ENCODE data around the gene FLNB.
A peak's percentile ranks its signal among the peaks of the same experiment; 100 is the strongest.

Gene FLNB

DNA sequence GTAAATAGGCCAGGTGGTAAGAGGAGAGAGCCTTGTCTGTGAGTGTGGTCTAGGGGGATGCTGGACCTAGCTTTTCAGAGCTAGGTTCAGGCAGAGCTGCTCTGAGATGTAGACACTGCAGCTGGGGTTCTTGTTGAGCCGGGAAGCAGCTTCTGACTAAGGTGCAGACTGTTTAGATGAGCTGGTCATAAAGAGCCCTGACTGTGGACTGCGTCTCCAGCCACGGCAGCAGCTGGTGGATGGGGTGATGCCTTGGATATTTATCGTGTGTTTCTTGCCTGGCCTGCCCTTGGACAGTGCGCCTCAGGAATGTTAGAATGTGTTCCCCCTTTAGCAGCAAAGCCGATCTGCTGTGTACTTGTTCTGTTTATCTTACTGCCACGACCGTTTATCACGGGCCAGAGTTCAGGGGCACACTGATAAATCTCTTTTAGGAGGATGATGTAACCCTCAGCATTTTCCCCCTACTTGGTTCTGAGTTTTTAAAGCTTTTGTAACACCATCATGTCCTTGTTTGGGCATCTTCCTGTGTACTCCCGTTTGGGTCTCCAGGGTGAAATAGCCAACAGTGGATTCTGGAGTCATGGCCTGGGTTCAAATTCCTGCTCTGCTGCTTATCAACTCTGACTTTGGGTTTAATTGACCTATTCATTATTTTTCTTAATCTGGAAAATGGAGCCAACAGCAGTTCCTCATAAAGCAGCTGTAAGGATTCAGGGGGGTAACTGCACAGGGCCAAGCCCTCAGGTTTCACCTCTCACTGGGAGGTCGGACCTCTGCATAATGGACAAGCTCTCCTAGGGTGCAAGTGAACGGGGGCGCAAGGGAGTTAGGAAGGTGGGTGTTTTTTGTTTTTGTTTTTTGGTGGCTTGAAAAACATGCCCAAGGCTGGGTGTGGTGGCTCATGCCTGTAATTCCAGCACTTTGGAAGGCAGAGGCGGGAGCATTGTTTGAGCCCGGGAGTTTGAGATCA, 51.4 kb downstream of the FLNB start (continued):
- peak; percentile 66 for TF ChIP-seq ZNF629 (tag by site-specific recombination; IDR thresholded peaks at IDR 0.05)
- peak; percentile 58; the same call in 1 of the 2 replicates for TF ChIP-seq ZNF600 (tag by site-specific recombination; IDR thresholded peaks at IDR 0.05)
- TF ChIP-seq ZNF19 (tag by site-specific recombination; IDR thresholded peaks at IDR 0.05; ENCODE audit: low read depth): no peak
- no peak for TF ChIP-seq ZNF791 (tag by site-specific recombination; IDR thresholded peaks at IDR 0.05)
- no peak for TF ChIP-seq ZNF626 (tag by site-specific recombination; IDR thresholded peaks at IDR 0.05)
- TF ChIP-seq ZNF24 (tag by site-specific recombination; IDR thresholded peaks at IDR 0.05): 0 out of 2 replicates have a peak, but pooled peaks have one; percentile 35

- Histone ChIP-seq H3K4me1 (ENCODE audit: control insufficient read depth, insufficient read depth, low read length) (peaks cover 12% of the 10 kb centered on the region; the same call in 1 of the 2 replicates), H3K27ac (ENCODE audit: extremely low read depth, low read depth, low read length) (no peak overlapping the region)
- POLR2A ChIA-PET: no interaction called here
Measured at GRCh38 chr3:58062472-58062871, 54.2 kb downstream of the FLNB start.

DNA sequence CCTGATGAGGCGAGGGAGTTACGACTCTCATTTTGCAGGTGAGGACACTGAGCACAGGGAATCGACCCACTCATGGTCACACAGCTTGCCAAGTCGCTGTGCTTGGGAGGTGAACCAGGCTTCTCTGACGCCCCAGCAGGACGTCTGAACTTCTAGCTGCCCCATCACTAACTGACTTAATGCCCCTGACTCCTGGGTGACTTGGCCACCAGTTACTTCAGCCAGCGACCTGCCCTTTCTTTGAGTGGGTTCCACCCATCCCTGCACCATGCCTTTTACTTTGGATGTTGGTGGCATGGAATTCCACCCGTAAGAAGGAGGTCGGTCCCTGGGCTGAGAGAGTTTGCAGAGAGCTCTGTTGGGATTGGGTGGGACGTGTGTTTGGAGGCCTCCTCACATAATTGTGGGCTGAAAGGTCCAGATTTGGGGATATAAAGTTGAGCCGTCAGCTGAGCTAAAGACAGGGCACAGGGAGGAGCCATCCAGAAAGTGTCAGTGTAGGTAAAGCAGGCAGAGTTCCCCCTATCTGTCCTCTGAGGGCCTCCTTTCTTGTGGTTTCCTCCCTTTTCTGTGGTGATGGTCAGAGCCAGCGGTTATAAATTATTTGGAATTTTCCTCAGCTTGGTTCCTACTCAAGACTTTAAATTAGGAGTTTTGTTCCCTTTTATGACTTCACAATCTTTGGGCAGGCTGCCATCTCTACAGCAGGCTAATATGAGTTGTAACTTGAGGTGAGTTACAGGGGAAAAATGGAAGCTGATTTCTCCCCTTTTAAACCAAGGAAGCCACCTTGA, 55.0 kb downstream of the FLNB start:
- Histone ChIP-seq H3K36me3 (ENCODE audit: control insufficient read depth in 2 of 2, insufficient read depth in 1 of 2, low read length in 2 of 2) (no peaks in the 10 kb centered on the region), H3K9me3 (ENCODE audit: control insufficient read depth, insufficient read depth, low read depth, low read length) (no peaks in the 10 kb centered on the region), H3K4me3 (ENCODE audit: low read depth, low read length) (no peak overlapping the region), H3K27ac (ENCODE audit: extremely low read depth, low read depth, low read length) (no peak overlapping the region; the same call in 1 of the 2 replicates), H3K4me1 (ENCODE audit: control insufficient read depth, insufficient read depth, low read length) (peaks cover 12% of the 10 kb centered on the region; the same call in 1 of the 2 replicates)
- ChIA-PET POLR2A (no interaction called here), CTCF (interaction anchor here (0.6 to 1.0 kb wide), 3 partner anchors 10 to 115 kb away, joined by 3 to 4 read pairs (median 3); no protein-coding TSS in a partner anchor)
- TF ChIP-seq ZNF10 (tag by site-specific recombination; IDR thresholded peaks at IDR 0.05): peak; percentile 76
- no peak for TF ChIP-seq ZFHX2 (tag by site-specific recombination; conservative IDR thresholded peaks at IDR 0.05)
- TF ChIP-seq, protein P1, sequence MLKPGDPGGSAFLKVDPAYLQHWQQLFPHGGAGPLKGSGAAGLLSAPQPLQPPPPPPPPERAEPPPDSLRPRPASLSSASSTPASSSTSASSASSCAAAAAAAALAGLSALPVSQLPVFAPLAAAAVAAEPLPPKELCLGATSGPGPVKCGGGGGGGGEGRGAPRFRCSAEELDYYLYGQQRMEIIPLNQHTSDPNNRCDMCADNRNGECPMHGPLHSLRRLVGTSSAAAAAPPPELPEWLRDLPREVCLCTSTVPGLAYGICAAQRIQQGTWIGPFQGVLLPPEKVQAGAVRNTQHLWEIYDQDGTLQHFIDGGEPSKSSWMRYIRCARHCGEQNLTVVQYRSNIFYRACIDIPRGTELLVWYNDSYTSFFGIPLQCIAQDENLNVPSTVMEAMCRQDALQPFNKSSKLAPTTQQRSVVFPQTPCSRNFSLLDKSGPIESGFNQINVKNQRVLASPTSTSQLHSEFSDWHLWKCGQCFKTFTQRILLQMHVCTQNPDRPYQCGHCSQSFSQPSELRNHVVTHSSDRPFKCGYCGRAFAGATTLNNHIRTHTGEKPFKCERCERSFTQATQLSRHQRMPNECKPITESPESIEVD (tag by site-specific recombination; IDR thresholded peaks at IDR 0.05): peak; percentile 97
- no peak for TF ChIP-seq ZNF514 (tag by site-specific recombination; IDR thresholded peaks at IDR 0.05)
- TF ChIP-seq MZF1 (tag by site-specific recombination; IDR thresholded peaks at IDR 0.05; ENCODE audit: borderline replicate concordance): 0 out of 2 replicates have a peak, but pooled peaks have one; percentile 36
- TF ChIP-seq ZNF513 (tag by site-specific recombination; IDR thresholded peaks at IDR 0.05): no peak
- TF ChIP-seq SP7 (tag by site-specific recombination; IDR thresholded peaks at IDR 0.05): peak; percentile 68
- TF ChIP-seq ZNF214 (tag by site-specific recombination; IDR thresholded peaks at IDR 0.05; ENCODE audit: borderline replicate concordance): no peak
- TF ChIP-seq ZSCAN30 (tag by site-specific recombination; IDR thresholded peaks at IDR 0.05): 0 out of 2 replicates have a peak, but pooled peaks have one; percentile 36
- TF ChIP-seq ZNF530 (tag by site-specific recombination; IDR thresholded peaks at IDR 0.05; ENCODE audit: low read depth): no peak
- peak; percentile 56; the same call in 1 of the 2 replicates for TF ChIP-seq ZBTB20 (tag by site-specific recombination; IDR thresholded peaks at IDR 0.05)
- no peak for TF ChIP-seq ZNF791 (tag by site-specific recombination; IDR thresholded peaks at IDR 0.05)
- peak; percentile 37; the same call in 1 of the 2 replicates for TF ChIP-seq IKZF3 (tag by site-specific recombination; IDR thresholded peaks at IDR 0.05)
- no peak for TF ChIP-seq SP3 (tag by site-specific recombination; IDR thresholded peaks at IDR 0.05)
- peak; percentile 89 for TF ChIP-seq WT1 (tag by site-specific recombination; IDR thresholded peaks at IDR 0.05)
- TF ChIP-seq ZNF660 (tag by site-specific recombination; IDR thresholded peaks at IDR 0.05): 0 out of 2 replicates have a peak, but pooled peaks have one; percentile 23
- no peak for TF ChIP-seq HOXC10 (CRISPR knock-in tag; IDR thresholded peaks at IDR 0.05)
- no peak for TF ChIP-seq ZNF133 (tag by site-specific recombination; IDR thresholded peaks at IDR 0.05)
- TF ChIP-seq ZBTB49 (tag by site-specific recombination; IDR thresholded peaks at IDR 0.05; ENCODE audit: low read depth): no peak
- no peak for TF ChIP-seq ZNF555 (tag by site-specific recombination; conservative IDR thresholded peaks at IDR 0.05)

More at GRCh38 chr3:58062472-58062871, 54.2 kb downstream of the FLNB start:
- Histone ChIP-seq H3K36me3 (ENCODE audit: control insufficient read depth in 2 of 2, insufficient read depth in 1 of 2, low read length in 2 of 2) (no peaks in the 10 kb centered on the region), H3K4me3 (ENCODE audit: low read depth, low read length) (no peak overlapping the region), H3K9me3 (ENCODE audit: control insufficient read depth, insufficient read depth, low read depth, low read length) (no peaks in the 10 kb centered on the region)
- CTCF ChIA-PET: interaction anchor here (0.7 kb wide), 1 partner anchor 115 kb away, joined by 3 read pairs; no protein-coding TSS in a partner anchor
- TF ChIP-seq ZNF837 (tag by site-specific recombination; IDR thresholded peaks at IDR 0.05) (no peak), ZBTB17 (tag by site-specific recombination; IDR thresholded peaks at IDR 0.05) (peak; percentile 74)

All from HEK293 (cell line).